HG03469 (cell line): ENCODE data around the gene SRRM1.
"Not testable (repeated sequence)": the region's sequence is repeated elsewhere in the genome, so short reads cannot be mapped to it uniquely, and the experiment has no call there.

Experiments
- ATAC-seq: cut with Tn5 transposase; IDR thresholded peaks from one replicate; pipeline ENCODE4 v1.9.1; 2021; ENCODE audit warnings: mild to moderate bottlenecking, moderate library complexity, moderate number of reproducible peaks; ENCODE audit not compliant: unreplicated experiment

SRRM1 gene

GRCh38 chr1:24693827-24694379, 50.8 kb downstream of the SRRM1 start:
- no peak for ATAC-seq

DNA sequence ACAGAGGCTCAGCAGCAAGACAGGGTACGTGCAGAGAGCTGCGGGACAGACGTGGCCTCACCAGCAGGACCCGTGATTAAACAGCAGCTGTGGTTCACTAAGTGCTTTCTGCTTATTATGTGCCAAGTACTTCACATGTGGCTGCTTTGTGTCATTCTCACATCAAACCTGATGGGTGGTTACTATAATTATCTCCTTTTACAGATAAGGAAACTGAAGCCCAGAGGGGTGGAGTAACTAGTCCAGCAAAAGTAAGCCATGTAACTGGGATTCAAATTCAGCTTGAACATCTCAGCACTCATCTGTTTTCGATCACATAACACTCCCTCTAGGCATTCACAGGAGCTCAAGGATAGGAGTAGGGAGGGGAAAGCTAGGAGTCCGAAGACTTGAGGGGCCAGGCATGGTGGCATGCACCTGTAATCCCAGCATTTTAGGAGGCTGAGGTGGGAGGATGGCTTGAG, 51.3 kb downstream of the SRRM1 start:
- no peak for ATAC-seq

- ATAC-seq: no peak
These were observed 52.3 kb downstream of the SRRM1 start for GRCh38 chr1:24695202-24695974.

GRCh38 chr1:24696041-24696755, 53.1 kb downstream of the SRRM1 start:
- ATAC-seq: no peak

DNA sequence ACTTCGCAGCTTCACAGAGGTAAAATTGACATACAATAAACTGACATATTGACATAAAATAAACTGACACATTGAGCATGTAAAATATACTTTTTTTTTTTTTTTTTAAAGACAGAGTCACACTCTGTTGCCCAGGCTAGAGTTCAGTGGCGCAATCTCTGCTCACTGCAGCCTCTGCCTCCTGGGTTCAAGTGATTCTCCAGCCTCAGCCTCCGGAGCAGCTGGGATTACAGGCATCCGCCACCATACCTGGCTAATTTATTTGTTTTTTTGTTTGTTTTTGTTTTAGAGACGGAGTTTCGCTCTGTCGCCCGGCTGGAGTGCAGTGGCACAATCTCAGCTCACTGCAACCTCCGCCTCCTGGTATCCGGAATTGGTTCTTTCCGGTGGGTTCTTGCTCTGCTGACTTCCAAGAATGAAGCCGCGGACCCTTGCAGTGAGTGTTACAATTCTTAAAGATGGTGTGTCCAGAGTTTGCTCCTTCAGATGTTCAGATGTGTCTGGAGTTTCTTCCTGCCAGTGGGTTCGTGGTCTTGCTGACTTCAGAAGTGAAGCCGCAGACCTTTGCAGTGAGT, 53.7 kb downstream of the SRRM1 start:
- ATAC-seq: no peak

DNA sequence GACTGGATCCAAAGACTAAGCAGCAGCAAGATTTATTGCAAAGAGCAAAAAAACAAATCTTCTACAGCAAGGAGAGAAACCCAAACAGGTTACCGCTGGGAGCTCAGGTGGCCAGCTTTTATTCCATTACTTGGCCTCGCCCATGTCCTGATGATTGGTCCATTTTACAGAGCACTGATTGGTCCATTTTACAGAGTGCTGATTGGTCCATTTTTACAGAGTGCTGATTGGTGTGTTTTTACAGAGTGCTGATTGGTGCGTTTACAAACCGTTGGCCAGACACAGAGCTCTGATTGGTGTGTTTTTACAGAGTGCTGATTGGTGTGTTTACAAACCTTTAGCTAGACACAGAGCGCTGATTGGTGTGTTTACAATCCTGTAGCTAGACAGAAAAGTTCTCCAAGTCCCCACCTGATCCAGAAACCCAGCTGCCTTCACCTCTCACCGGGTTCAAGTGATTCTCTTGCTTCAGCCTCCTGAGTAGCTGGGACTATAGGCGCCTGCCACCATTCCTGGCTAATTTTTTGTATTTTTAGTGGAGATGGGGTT, 54.4 kb downstream of the SRRM1 start:
- not testable (repeated sequence) for ATAC-seq

- not testable (repeated sequence) for ATAC-seq
These were observed 55.2 kb downstream of the SRRM1 start for GRCh38 chr1:24698326-24698725.

DNA sequence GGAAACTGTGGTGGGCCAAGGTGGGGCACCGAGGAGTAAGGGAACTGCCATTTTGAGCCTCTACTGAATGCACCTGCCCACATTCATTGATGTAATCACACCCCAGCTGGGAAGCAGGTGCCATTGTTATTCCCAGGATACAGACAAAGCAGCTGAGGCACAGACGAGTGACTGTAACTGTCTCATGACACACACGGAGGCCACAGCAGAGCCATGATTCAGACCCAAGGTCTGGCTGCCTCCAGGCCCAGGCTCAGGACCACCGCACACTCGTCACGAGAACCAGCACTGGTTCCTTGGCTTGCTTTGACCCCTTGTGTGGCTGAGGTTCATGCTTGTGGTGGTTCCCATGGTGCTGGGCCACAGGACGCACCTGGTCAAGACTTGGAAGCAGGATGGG, 56.5 kb downstream of the SRRM1 start:
- ATAC-seq: no peak

- ATAC-seq: no peak
These were observed 59.6 kb downstream of the SRRM1 start for GRCh38 chr1:24702511-24703293.

DNA sequence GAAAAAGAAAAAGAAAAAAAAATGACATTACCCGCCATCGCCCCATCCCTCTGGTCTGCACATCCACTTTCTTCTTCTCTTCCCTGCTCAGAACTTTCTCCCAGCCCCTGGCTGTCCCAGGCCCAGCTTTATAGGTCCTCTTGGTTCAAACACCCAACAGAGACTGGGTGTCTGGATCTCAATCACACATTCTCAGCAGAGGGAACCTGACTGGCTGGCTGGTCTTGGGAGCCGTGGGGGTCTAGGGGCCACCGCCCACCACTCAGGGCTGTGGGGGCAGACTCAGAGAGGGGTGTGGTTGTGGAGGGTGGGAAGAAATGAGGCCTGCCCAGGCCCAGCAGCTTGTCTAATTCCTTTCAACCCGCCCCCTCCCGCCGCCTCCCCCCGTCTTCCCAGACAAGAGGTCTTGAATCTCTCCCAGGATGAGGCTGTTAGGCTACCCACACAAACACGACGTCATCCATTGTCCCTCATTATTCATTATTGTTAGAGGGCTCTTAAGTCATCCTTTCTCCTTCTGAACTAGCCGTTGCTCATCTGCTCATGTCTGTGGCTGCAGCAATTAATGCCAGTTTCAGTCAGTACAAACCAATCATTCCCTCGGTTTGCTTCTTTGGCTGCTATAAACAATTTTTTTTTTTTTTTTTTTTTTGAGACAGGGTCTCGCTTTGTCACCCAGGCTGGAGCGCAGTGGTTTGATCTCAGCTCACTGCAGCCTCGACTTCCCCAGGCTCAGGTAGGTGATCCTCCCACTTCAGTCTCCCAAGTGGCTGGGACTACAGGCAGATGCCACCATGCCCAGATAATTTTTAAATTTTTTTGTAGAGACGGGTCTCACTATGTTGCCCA, 61.5 kb downstream of the SRRM1 start:
- ATAC-seq: no peak

GRCh38 chr1:24705260-24706073, 62.4 kb downstream of the SRRM1 start:
- no peak for ATAC-seq

GRCh38 chr1:24706074-24706389, 62.9 kb downstream of the SRRM1 start:
- ATAC-seq: not testable (repeated sequence)

- no peak for ATAC-seq
These were observed 64.6 kb downstream of the SRRM1 start for GRCh38 chr1:24707687-24708086.

DNA sequence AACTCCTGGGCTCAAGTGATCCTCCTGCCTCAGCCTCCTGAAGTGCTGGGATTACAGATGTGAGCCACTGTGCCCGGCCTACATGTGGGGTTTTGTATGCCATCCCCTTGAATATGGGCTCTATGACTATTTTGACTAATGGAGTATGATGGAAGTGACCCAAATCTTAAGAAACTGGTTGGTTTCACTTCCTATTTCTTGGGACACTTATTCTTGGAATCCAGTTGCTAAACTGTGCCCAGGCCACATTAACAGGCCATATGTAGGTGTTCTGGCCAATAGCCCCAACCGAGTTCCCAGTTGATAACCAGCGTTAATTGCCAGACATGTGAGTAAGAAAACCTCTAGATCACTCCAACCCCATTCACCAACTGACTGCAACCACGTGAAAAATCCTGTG, 65.8 kb downstream of the SRRM1 start:
- ATAC-seq: no peak

DNA sequence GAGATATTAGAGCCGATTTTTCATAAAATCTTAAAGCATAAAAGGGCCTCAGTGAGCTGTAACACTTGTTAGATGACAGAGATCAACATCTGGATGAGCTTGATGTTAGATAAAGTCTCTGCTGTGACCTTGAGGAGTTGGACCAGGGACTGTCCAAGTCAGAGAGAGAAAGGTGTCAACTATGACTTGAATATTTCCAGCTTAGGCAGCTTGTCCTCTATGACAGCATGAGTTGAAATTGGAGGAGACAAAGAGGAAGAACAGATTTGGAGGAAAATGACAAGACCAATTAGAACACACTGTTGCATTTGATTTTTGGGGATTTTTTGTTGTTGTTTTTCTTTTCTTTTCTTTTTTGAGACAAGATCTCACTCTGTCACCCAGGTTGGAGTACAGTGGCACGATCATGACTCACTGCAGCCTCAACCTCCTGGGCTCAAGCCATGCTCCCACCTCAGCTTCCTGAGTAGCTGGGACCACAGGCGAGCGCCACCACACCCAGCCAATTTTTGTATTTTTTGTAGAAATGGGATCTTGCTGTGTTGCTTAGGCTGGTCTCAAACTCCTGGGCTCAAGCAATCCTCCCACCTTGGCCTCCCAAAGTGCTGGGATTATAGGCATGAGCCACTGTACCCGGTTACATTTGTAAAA, 66.8 kb downstream of the SRRM1 start:
- no peak for ATAC-seq

DNA sequence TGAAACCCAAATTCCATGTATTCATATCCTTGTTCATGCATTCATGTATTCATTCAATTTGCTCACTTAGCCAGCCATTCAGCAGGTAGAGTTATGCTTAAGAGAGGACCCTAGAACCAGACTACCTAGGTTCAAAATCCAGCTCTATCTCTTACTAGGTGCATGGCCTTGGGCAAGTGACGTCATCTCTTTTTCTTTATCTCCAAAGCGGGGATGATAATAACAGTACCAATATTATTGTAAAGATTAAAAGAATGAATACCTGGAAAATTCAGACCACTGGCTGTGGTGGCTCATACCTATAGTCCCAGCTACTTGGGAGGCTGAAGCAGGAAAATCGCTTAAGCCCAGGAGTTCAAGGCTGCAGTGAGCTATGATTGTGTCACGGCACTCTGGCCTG, 68.2 kb downstream of the SRRM1 start:
- no peak for ATAC-seq

DNA sequence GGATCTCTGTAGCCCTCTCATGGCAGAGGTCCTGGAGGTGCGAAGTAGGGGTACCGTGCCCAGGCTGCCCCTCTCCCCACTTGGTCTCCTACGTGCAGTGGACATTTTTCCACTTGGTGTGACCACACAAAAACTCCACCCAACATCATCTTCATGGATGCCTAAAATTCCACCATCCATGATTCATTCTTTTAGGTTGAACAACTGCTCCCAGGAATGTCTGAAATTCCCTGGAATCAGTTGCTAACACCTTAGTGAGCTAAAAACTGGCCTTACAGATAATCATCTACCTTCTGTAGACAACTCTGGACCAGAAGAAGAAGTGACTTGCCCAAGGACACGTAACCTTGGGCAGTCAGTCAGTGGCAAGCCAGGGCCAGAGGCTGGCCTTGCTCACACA, 70.1 kb downstream of the SRRM1 start:
- ATAC-seq: no peak

DNA sequence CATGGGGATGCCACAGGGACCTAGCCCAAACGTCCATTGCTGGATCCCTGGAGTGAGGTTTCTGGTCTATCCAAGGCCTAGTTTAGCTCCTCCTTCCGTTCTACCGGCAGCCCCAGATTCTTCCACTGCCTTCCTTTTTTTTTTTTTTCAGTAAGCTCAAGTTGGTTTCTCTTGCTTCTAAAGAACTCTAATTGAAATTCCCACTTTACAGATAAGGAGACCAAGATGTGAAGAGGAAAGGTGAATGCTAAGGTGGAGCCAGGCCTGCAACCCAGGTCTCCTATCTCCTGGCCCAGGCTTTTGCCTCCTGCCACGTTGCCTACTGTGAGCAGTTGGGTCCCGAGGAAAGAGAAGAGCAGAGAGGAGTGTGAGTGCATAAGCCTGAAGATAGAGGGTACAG, 70.6 kb downstream of the SRRM1 start:
- no peak for ATAC-seq
